GM23338 (cell line): ENCODE data around the gene ST8SIA1.

Source experiments
- EZH2 ChIP-seq: fragments of 200-600 bp; sonication (generic); IDR thresholded peaks from one replicate; pipeline ENCODE4 v1.8.0; 2017; ENCODE audit warnings: antibody characterized with exemption, mild to moderate bottlenecking, low read depth; ENCODE audit not compliant: unreplicated experiment
- EZH2phosphoT487 ChIP-seq: fragments of 200-600 bp; sonication (generic); IDR thresholded peaks from one replicate; pipeline ENCODE4 v1.8.1; 2018; ENCODE audit warnings: antibody characterized with exemption; ENCODE audit not compliant: unreplicated experiment
- JUNB ChIP-seq: IDR thresholded peaks from one replicate; pipeline ENCODE4 v1.6.1; 2016; ENCODE audit warnings: antibody characterized with exemption; ENCODE audit not compliant: unreplicated experiment
- NANOG ChIP-seq: IDR thresholded peaks from 2 replicates; pipeline ENCODE4 v1.6.1; 2016; ENCODE audit warnings: antibody characterized with exemption, borderline replicate concordance
- POLR2AphosphoS5 ChIP-seq: IDR thresholded peaks from 2 replicates; pipeline ENCODE4 v1.6.1; 2016; ENCODE audit warnings: antibody characterized with exemption, low read depth
- STAT1 ChIP-seq: IDR thresholded peaks from one replicate; pipeline ENCODE4 v1.6.1; 2016; ENCODE audit warnings: antibody characterized with exemption; ENCODE audit not compliant: unreplicated experiment
- ZNF331 ChIP-seq: fragments of 250-450 bp; sonication (Bioruptor Pico); IDR thresholded peaks from 2 replicates; pipeline ENCODE4 v1.5.0; 2020; ENCODE audit warnings: low read depth, mild to moderate bottlenecking, moderate library complexity
- TF ChIP-seq, protein P1 (sequence below), 2 experiments: fragments of 200-600 bp in 1 of 2; sonication (generic) in 1 of 2; conservative IDR thresholded peaks; 2 replicates each; pipeline versions ENCODE4 v1.5.1 to v1.6.1; 2016 to 2017; ENCODE audit warnings: antibody characterized with exemption in 2 of 2, low read depth in 2 of 2, mild to moderate bottlenecking in 2 of 2, moderate library complexity in 1 of 2
- TF ChIP-seq, protein P2 (sequence below): IDR thresholded peaks from one replicate; pipeline ENCODE4 v1.6.1; 2018; ENCODE audit warnings: antibody characterized with exemption; ENCODE audit not compliant: unreplicated experiment
- TF ChIP-seq, protein P3 (sequence below): IDR thresholded peaks from 2 replicates; pipeline ENCODE4 v1.6.1; 2016; ENCODE audit warnings: antibody characterized with exemption

DNA sequence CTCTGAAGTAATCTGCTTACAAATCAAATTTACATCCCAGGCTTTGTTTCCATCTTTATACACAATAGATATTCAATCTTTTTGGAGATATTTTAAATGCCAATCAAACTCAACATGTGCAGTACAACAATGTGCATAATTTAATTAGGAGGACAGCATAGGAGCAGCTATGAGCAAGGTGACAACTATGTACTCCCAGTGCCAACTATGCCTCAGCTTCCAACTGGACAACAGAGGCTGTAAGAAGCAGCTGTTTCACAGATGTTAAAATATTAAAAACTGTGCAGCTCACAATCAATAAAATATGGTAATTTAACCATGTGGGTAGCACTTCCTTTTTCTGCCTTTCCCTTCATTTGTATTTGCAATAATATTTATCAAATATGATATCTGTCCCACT is 99.9 kb downstream of the ST8SIA1 start:
- TF ChIP-seq EZH2 (no peak), EZH2phosphoT487 (no peak), JUNB (no peak), STAT1 (no peak), POLR2AphosphoS5 (no peak), NANOG (no peak), ZNF331 (CRISPR knock-in tag) (no peak)
- TF ChIP-seq, protein P1, sequence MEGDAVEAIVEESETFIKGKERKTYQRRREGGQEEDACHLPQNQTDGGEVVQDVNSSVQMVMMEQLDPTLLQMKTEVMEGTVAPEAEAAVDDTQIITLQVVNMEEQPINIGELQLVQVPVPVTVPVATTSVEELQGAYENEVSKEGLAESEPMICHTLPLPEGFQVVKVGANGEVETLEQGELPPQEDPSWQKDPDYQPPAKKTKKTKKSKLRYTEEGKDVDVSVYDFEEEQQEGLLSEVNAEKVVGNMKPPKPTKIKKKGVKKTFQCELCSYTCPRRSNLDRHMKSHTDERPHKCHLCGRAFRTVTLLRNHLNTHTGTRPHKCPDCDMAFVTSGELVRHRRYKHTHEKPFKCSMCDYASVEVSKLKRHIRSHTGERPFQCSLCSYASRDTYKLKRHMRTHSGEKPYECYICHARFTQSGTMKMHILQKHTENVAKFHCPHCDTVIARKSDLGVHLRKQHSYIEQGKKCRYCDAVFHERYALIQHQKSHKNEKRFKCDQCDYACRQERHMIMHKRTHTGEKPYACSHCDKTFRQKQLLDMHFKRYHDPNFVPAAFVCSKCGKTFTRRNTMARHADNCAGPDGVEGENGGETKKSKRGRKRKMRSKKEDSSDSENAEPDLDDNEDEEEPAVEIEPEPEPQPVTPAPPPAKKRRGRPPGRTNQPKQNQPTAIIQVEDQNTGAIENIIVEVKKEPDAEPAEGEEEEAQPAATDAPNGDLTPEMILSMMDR (conservative IDR thresholded peaks at IDR 0.05; ENCODE audit: low read depth in 2 of 2) = no peak
- TF ChIP-seq, protein P2, sequence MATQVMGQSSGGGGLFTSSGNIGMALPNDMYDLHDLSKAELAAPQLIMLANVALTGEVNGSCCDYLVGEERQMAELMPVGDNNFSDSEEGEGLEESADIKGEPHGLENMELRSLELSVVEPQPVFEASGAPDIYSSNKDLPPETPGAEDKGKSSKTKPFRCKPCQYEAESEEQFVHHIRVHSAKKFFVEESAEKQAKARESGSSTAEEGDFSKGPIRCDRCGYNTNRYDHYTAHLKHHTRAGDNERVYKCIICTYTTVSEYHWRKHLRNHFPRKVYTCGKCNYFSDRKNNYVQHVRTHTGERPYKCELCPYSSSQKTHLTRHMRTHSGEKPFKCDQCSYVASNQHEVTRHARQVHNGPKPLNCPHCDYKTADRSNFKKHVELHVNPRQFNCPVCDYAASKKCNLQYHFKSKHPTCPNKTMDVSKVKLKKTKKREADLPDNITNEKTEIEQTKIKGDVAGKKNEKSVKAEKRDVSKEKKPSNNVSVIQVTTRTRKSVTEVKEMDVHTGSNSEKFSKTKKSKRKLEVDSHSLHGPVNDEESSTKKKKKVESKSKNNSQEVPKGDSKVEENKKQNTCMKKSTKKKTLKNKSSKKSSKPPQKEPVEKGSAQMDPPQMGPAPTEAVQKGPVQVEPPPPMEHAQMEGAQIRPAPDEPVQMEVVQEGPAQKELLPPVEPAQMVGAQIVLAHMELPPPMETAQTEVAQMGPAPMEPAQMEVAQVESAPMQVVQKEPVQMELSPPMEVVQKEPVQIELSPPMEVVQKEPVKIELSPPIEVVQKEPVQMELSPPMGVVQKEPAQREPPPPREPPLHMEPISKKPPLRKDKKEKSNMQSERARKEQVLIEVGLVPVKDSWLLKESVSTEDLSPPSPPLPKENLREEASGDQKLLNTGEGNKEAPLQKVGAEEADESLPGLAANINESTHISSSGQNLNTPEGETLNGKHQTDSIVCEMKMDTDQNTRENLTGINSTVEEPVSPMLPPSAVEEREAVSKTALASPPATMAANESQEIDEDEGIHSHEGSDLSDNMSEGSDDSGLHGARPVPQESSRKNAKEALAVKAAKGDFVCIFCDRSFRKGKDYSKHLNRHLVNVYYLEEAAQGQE = no peak
- TF ChIP-seq, protein P3, sequence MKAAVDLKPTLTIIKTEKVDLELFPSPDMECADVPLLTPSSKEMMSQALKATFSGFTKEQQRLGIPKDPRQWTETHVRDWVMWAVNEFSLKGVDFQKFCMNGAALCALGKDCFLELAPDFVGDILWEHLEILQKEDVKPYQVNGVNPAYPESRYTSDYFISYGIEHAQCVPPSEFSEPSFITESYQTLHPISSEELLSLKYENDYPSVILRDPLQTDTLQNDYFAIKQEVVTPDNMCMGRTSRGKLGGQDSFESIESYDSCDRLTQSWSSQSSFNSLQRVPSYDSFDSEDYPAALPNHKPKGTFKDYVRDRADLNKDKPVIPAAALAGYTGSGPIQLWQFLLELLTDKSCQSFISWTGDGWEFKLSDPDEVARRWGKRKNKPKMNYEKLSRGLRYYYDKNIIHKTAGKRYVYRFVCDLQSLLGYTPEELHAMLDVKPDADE = no peak
